Tibial artery (tissue), 4 donors: ENCODE results near the gene ATPAF1.

Source experiments
- DNase-seq, 2 donors: peaks; one replicate each; pipeline ENCODE4 v3.0.0-alpha.2; 2019
- H3K27ac ChIP-seq, 2 donors: fragments of 200-600 bp; sonication (generic) in 1 of 2; 1 replicate in 1 of 2; 2 replicates in 1 of 2; pipeline ENCODE4 v1.5.1; 2018 to 2019; ENCODE audit warnings: mild to moderate bottlenecking in 1 of 2
- H3K27me3 ChIP-seq, 2 donors: fragments of 200-600 bp; sonication (generic) in 1 of 2; one replicate each; pipeline versions ENCODE4 v1.5.1 to v1.6.0; 2016 to 2019
- H3K36me3 ChIP-seq, 3 donors: fragments of 200-600 bp; sonication (generic) in 2 of 3; one replicate each; pipeline ENCODE4 v1.5.1; 2016 to 2019; ENCODE audit warnings: mild to moderate bottlenecking in 2 of 3
- H3K4me1 ChIP-seq, 4 donors: fragments of 200-600 bp; sonication (generic) in 2 of 4; 1 replicate in 3 of 4; 2 replicates in 1 of 4; pipeline ENCODE4 v1.5.1; 2016 to 2019
- H3K4me3 ChIP-seq, 2 donors: fragments of 200-600 bp; sonication (generic) in 1 of 2; 1 replicate in 1 of 2; 2 replicates in 1 of 2; pipeline ENCODE4 v1.5.1; 2018 to 2019; ENCODE audit warnings: mild to moderate bottlenecking in 2 of 2
- H3K9me3 ChIP-seq, 3 donors: fragments of 200-600 bp; sonication (generic) in 1 of 3; one replicate each; pipeline ENCODE4 v1.5.1; 2016 to 2019
- CTCF ChIP-seq, 2 experiments: fragments of 200-600 bp in 1 of 2; fragments of 450-650 bp in 1 of 2; IDR thresholded peaks; one replicate each; pipeline ENCODE4 v1.5.1; 2017 to 2019; ENCODE audit warnings: antibody characterized with exemption in 2 of 2, mild to moderate bottlenecking in 1 of 2, moderate library complexity in 1 of 2
- intact Hi-C: fragments of 100-400 bp; cut with DNase I; formaldehyde crosslinking; loops from one replicate; pipeline ENCODE4 v1.15.0; 2023; ENCODE audit warnings: low total_unique reads

ATPAF1 gene

GRCh38 chr1:46679789-46680573 lies 11.8 kb upstream of the ATPAF1 start:
- Histone ChIP-seq H3K27me3 (no peaks in the 10 kb centered on the region), H3K27ac (no peak overlapping the region), H3K4me1 (no peaks in the 10 kb centered on the region), H3K36me3 (peaks cover 50 to 97% (median 75%) of the 10 kb centered on the region in 3 donors), H3K9me3 (no peaks in the 10 kb centered on the region), H3K4me3 (no peak overlapping the region)
- intact Hi-C loops = no loop called here
- no peak for DNase-seq
- TF ChIP-seq CTCF (IDR thresholded peaks at IDR 0.05) = no peak

- DNase-seq = no peak
- Histone ChIP-seq H3K27ac (no peak overlapping the region), H3K9me3 (no peaks in the 10 kb centered on the region), H3K4me3 (no peak overlapping the region), H3K4me1 (no peaks in the 10 kb centered on the region), H3K27me3 (no peaks in the 10 kb centered on the region), H3K36me3 (peaks cover 25 to 97% (median 58%) of the 10 kb centered on the region in 3 donors)
- no peak for TF ChIP-seq CTCF (IDR thresholded peaks at IDR 0.05)
- intact Hi-C loops = no loop called here
Measured at GRCh38 chr1:46677339-46677738, 9.2 kb upstream of the ATPAF1 start.

GRCh38 chr1:46676531-46676930 lies 8.4 kb upstream of the ATPAF1 start:
- Histone ChIP-seq H3K27ac (no peak overlapping the region), H3K4me3 (no peak overlapping the region), H3K36me3 (peaks cover 25 to 90% (median 51%) of the 10 kb centered on the region in 3 donors), H3K9me3 (no peaks in the 10 kb centered on the region), H3K4me1 (no peaks in the 10 kb centered on the region), H3K27me3 (no peaks in the 10 kb centered on the region)
- DNase-seq = no peak
- intact Hi-C loops = no loop called here
- TF ChIP-seq CTCF (IDR thresholded peaks at IDR 0.05) = no peak

GRCh38 chr1:46675549-46676314 lies 7.6 kb upstream of the ATPAF1 start:
- Histone ChIP-seq H3K36me3 (peaks cover 19 to 82% (median 45%) of the 10 kb centered on the region in 3 donors), H3K4me1 (no peaks in the 10 kb centered on the region), H3K27me3 (no peaks in the 10 kb centered on the region), H3K4me3 (no peak overlapping the region), H3K27ac (no peak overlapping the region), H3K9me3 (no peaks in the 10 kb centered on the region)
- no peak for DNase-seq
- TF ChIP-seq CTCF (IDR thresholded peaks at IDR 0.05) = no peak
- intact Hi-C loops = no loop called here

GRCh38 chr1:46673749-46674182 lies 5.6 kb upstream of the ATPAF1 start:
- DNase-seq = no peak
- TF ChIP-seq CTCF (IDR thresholded peaks at IDR 0.05) = no peak
- H3K27ac ChIP-seq = no peak overlapping the region
- peaks cover 12 to 63% (median 27%) of the 10 kb centered on the region in 3 donors for H3K36me3 ChIP-seq
- H3K27me3 ChIP-seq = no peaks in the 10 kb centered on the region
- no peaks in the 10 kb centered on the region for H3K9me3 ChIP-seq
- no peak overlapping the region for H3K4me3 ChIP-seq
- intact Hi-C loops = no loop called here
- H3K4me1 ChIP-seq = peaks cover 0 to 2% (median 0%) of the 10 kb centered on the region in 4 donors
